GM18870 (cell line): ENCODE measurements around the gene COL28A1.
A peak's percentile ranks its signal among the peaks of the same experiment; 100 is the strongest.

ENCODE experiments used
- ATAC-seq: cut with Tn5 transposase; IDR thresholded peaks from one replicate; pipeline ENCODE4 v1.9.1; 2021; ENCODE audit warnings: moderate library complexity; ENCODE audit not compliant: unreplicated experiment

The COL28A1 gene

GRCh38 chr7:7535691-7536090, at the start of gene COL28A1:
Gene COL28A1, minus strand, starts transcription at chr7:7535873. Its CDS starts 2,998 bp downstream, at chr7:7532875.
- ATAC-seq, result no peak

GRCh38 chr7:7584653-7585052, 49.0 kb upstream of the COL28A1 start:
- no peak for ATAC-seq

GRCh38 chr7:7583731-7584130, 48.1 kb upstream of the COL28A1 start:
- no peak for ATAC-seq

- ATAC-seq, result no peak
Measured at GRCh38 chr7:7582596-7582995, 46.9 kb upstream of the COL28A1 start.

GRCh38 chr7:7581531-7582179, 46.0 kb upstream of the COL28A1 start:
- no peak for ATAC-seq

GRCh38 chr7:7579638-7580037, 44.0 kb upstream of the COL28A1 start:
- ATAC-seq, result no peak

- ATAC-seq, result no peak
Measured at GRCh38 chr7:7577888-7578287, 42.2 kb upstream of the COL28A1 start.

- ATAC-seq, result no peak
Measured at GRCh38 chr7:7576344-7576743, 40.7 kb upstream of the COL28A1 start.

- ATAC-seq, result no peak
Measured at GRCh38 chr7:7573701-7574100, 38.0 kb upstream of the COL28A1 start.

- ATAC-seq, result no peak
Measured at GRCh38 chr7:7570584-7570983, 34.9 kb upstream of the COL28A1 start.

- no peak for ATAC-seq
Measured at GRCh38 chr7:7569615-7570014, 33.9 kb upstream of the COL28A1 start.

- peak; percentile 60 for ATAC-seq
Measured at GRCh38 chr7:7569081-7569527, 33.4 kb upstream of the COL28A1 start.

- ATAC-seq, result no peak
Measured at GRCh38 chr7:7568553-7568952, 32.9 kb upstream of the COL28A1 start.

- ATAC-seq, result no peak
Measured at GRCh38 chr7:7567898-7568531, 32.3 kb upstream of the COL28A1 start.

GRCh38 chr7:7566651-7567611, 31.3 kb upstream of the COL28A1 start, which contains the start of gene MIOS:
Gene MIOS, plus strand, starts transcription at chr7:7566884. Its CDS starts 5,592 bp downstream, at chr7:7572476.
- peak; percentile 51 for ATAC-seq

GRCh38 chr7:7565746-7566650, 30.3 kb upstream of the COL28A1 start:
- peak; percentile 42 for ATAC-seq

- no peak for ATAC-seq
Measured at GRCh38 chr7:7565018-7565680, 29.5 kb upstream of the COL28A1 start.

GRCh38 chr7:7564323-7564780, 28.7 kb upstream of the COL28A1 start:
- ATAC-seq, result no peak

- no peak for ATAC-seq
Measured at GRCh38 chr7:7563813-7564212, 28.1 kb upstream of the COL28A1 start.

- ATAC-seq, result no peak
Measured at GRCh38 chr7:7563269-7563668, 27.6 kb upstream of the COL28A1 start.
